ENCODE data around the gene EPHA6. TPM values are rescaled to one million over a fixed set of nuclear protein-coding genes. Genes with fewer than 3 reads are reported as not detected.

EPHA6 gene
- total and polyA plus RNA-seq, 2 donors (not counting 1 experiment from before 2014, with no cell fraction given) = under 0.01 TPM; not detected in 1

DNA sequence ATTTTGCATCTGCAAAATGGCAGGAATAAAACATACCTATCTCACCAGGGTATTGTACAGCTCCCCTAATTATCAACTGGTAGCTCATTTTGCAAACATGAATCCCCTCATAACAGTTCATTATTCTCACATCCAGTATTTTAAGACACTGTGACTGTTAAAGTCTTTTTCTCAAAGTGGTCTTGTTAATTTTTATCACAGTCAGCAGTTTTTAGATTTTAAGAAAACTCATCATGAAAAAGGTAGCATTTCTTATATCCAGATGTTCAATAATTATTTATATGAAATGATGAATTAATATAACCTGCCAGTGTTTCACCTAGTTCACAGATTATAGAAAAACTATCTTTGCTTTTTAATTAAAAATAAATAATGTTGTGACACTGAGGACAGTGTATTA is 595.2 kb downstream of the EPHA6 start:
- Histone ChIP-seq H3K4me3 (replicated peaks in 1 of 4; ENCODE audit: control extremely low read depth in 1 of 4, insufficient read depth in 1 of 4, low read depth in 3 of 4, low read length in 4 of 4) (no peak overlapping the region), H2AFZ (ENCODE audit: low read length) (no peak overlapping the region), H4K20me1 (ENCODE audit: control insufficient read depth, extremely low read depth, insufficient read depth, low read length) (no peaks in the 10 kb centered on the region), H3K4me1 (ENCODE audit: control insufficient read depth, extremely low read depth, insufficient read depth, low read length) (no peaks in the 10 kb centered on the region), H3K79me2 (ENCODE audit: control insufficient read depth, insufficient read depth, low read length) (no peaks in the 10 kb centered on the region), H3K27me3 (ENCODE audit: control insufficient read depth, insufficient read depth, low read length) (no peaks in the 10 kb centered on the region), H3K27ac (ENCODE audit: insufficient read depth, low read length) (no peak overlapping the region), H3K9ac (ENCODE audit: insufficient read depth, low read length) (no peak overlapping the region), H3K36me3 (ENCODE audit: control insufficient read depth, insufficient read depth, low read length) (no peaks in the 10 kb centered on the region), H3K9me3 (ENCODE audit: control insufficient read depth, insufficient read depth, low read depth, low read length) (no peaks in the 10 kb centered on the region), H3K4me2 (ENCODE audit: extremely low read depth, insufficient read depth, low read length) (no peak overlapping the region)
- DNase-seq (ENCODE audit: low read depth in 2 of 2) = no peak
- TF ChIP-seq EZH2 (IDR thresholded peaks at IDR 0.05; ENCODE audit: low read length, missing control alignments) = no peak
- TF ChIP-seq, protein P1, sequence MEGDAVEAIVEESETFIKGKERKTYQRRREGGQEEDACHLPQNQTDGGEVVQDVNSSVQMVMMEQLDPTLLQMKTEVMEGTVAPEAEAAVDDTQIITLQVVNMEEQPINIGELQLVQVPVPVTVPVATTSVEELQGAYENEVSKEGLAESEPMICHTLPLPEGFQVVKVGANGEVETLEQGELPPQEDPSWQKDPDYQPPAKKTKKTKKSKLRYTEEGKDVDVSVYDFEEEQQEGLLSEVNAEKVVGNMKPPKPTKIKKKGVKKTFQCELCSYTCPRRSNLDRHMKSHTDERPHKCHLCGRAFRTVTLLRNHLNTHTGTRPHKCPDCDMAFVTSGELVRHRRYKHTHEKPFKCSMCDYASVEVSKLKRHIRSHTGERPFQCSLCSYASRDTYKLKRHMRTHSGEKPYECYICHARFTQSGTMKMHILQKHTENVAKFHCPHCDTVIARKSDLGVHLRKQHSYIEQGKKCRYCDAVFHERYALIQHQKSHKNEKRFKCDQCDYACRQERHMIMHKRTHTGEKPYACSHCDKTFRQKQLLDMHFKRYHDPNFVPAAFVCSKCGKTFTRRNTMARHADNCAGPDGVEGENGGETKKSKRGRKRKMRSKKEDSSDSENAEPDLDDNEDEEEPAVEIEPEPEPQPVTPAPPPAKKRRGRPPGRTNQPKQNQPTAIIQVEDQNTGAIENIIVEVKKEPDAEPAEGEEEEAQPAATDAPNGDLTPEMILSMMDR (conservative IDR thresholded peaks at IDR 0.05 in 1 of 2, IDR thresholded peaks at IDR 0.05 in 1 of 2; ENCODE audit: low read depth in 1 of 2, low read length in 2 of 2) = no peak

DNA sequence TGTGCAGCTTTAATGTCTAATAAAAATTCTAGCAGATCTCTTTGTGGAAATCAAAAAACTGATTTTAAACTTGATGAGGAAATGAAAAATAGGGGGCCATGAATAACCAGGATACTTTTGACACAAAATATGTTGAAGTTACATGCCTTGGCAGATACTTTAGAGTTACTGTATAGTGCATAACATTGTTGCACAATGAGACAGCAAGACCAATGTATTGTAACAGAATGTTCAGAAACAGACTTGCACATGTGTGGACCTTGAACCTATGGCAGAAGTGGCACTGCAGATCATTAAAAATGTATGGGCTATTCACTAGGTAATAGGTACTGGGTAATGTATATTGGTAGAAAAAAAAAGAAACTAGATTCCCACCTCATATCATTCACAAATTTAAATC is 607.2 kb downstream of the EPHA6 start:
- no peaks in the 10 kb centered on the region for H4K20me1 ChIP-seq (ENCODE audit: control insufficient read depth, extremely low read depth, insufficient read depth, low read length)
- no peak overlapping the region for H3K27ac ChIP-seq (ENCODE audit: insufficient read depth, low read length)
- no peaks in the 10 kb centered on the region for H3K4me1 ChIP-seq (ENCODE audit: control insufficient read depth, extremely low read depth, insufficient read depth, low read length)
- no peak overlapping the region for H3K4me3 ChIP-seq (replicated peaks in 1 of 4; ENCODE audit: control extremely low read depth in 1 of 4, insufficient read depth in 1 of 4, low read depth in 3 of 4, low read length in 4 of 4)
- TF ChIP-seq EZH2 (IDR thresholded peaks at IDR 0.05; ENCODE audit: low read length, missing control alignments) = no peak
- TF ChIP-seq, protein P1 (conservative IDR thresholded peaks at IDR 0.05 in 1 of 2, IDR thresholded peaks at IDR 0.05 in 1 of 2; ENCODE audit: low read depth in 1 of 2, low read length in 2 of 2) = no peak
- DNase-seq (ENCODE audit: low read depth in 2 of 2) = no peak
- no peak overlapping the region for H3K9ac ChIP-seq (ENCODE audit: insufficient read depth, low read length)
- no peak overlapping the region for H3K4me2 ChIP-seq (ENCODE audit: extremely low read depth, insufficient read depth, low read length)
- H3K36me3 ChIP-seq (ENCODE audit: control insufficient read depth, insufficient read depth, low read length) = no peaks in the 10 kb centered on the region
- no peak overlapping the region for H2AFZ ChIP-seq (ENCODE audit: low read length)
- H3K79me2 ChIP-seq (ENCODE audit: control insufficient read depth, insufficient read depth, low read length) = no peaks in the 10 kb centered on the region
- H3K27me3 ChIP-seq (ENCODE audit: control insufficient read depth, insufficient read depth, low read length) = no peaks in the 10 kb centered on the region
- no peaks in the 10 kb centered on the region for H3K9me3 ChIP-seq (ENCODE audit: control insufficient read depth, insufficient read depth, low read depth, low read length)

DNA sequence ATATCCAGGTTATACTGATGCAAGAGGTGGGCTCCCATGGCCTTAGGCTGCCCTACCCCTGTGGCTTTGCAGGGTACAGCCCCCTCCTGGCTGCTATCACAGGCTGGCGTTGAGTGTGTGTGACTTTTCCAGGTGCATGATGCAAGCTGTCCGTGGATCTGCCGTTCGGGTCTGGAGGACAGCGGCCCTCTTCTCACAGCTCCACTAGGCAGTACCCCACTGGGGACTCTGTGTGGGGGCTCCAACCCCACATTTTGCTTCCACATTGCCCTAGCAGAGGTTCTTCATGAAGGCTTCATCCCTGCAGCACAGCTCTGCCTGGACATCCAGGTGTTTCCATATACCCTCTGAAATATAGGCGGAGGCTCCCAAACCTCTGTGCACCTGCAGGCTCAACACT is 610.6 kb downstream of the EPHA6 start:
- Histone ChIP-seq H4K20me1 (ENCODE audit: control insufficient read depth, extremely low read depth, insufficient read depth, low read length) (no peaks in the 10 kb centered on the region), H3K27ac (ENCODE audit: insufficient read depth, low read length) (no peak overlapping the region), H3K36me3 (ENCODE audit: control insufficient read depth, insufficient read depth, low read length) (no peaks in the 10 kb centered on the region), H3K9ac (ENCODE audit: insufficient read depth, low read length) (no peak overlapping the region), H3K4me2 (ENCODE audit: extremely low read depth, insufficient read depth, low read length) (no peak overlapping the region), H3K4me1 (ENCODE audit: control insufficient read depth, extremely low read depth, insufficient read depth, low read length) (no peaks in the 10 kb centered on the region), H3K4me3 (replicated peaks in 1 of 4; ENCODE audit: control extremely low read depth in 1 of 4, insufficient read depth in 1 of 4, low read depth in 3 of 4, low read length in 4 of 4) (no peak overlapping the region), H3K27me3 (ENCODE audit: control insufficient read depth, insufficient read depth, low read length) (no peaks in the 10 kb centered on the region), H3K79me2 (ENCODE audit: control insufficient read depth, insufficient read depth, low read length) (no peaks in the 10 kb centered on the region), H2AFZ (ENCODE audit: low read length) (no peak overlapping the region), H3K9me3 (ENCODE audit: control insufficient read depth, insufficient read depth, low read depth, low read length) (no peaks in the 10 kb centered on the region)
- TF ChIP-seq EZH2 (IDR thresholded peaks at IDR 0.05; ENCODE audit: low read length, missing control alignments) = no peak
- TF ChIP-seq, protein P1 (conservative IDR thresholded peaks at IDR 0.05 in 1 of 2, IDR thresholded peaks at IDR 0.05 in 1 of 2; ENCODE audit: low read depth in 1 of 2, low read length in 2 of 2) = no peak
- DNase-seq (ENCODE audit: low read depth in 2 of 2) = no peak
